Esophagus squamous epithelium (tissue), 4 donors: Measurements from ENCODE around the gene PDXDC1.

Source experiments
- POLR2A ChIP-seq, 4 donors: fragments of 450-650 bp; IDR thresholded peaks; one replicate each; pipeline ENCODE4 v1.6.1; 2017; ENCODE audit warnings: antibody characterized with exemption in 4 of 4, mild to moderate bottlenecking in 4 of 4, moderate library complexity in 3 of 4
- TF ChIP-seq, protein P1 (sequence below), 6 experiments: fragments of 450-650 bp in 4 of 6; fragments of 200-600 bp in 2 of 6; sonication (generic) in 2 of 6; IDR thresholded peaks; one replicate each; pipeline ENCODE4 v1.5.1; 2016 to 2019; ENCODE audit warnings: antibody characterized with exemption in 6 of 6, mild to moderate bottlenecking in 4 of 6, moderate library complexity in 4 of 6

DNA sequence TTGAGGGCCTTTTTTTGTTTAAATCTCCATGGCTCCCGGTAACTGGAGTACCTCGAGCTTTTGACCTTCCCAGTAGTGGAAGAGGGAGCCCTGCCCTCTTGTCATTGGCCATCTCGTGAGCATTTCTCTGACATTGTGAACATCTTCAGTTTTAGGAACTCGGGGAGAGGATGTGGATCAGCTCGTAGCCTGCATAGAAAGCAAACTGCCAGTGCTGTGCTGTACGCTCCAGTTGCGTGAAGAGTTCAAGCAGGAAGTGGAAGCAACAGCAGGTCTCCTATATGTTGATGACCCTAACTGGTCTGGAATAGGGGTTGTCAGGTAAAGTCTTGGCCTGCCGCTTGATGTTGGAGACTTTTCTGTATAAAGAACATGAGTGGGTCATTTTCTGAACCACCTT, 56.8 kb downstream of the PDXDC1 start:
- TF ChIP-seq POLR2A (IDR thresholded peaks at IDR 0.05), result no peak
- TF ChIP-seq, protein P1, sequence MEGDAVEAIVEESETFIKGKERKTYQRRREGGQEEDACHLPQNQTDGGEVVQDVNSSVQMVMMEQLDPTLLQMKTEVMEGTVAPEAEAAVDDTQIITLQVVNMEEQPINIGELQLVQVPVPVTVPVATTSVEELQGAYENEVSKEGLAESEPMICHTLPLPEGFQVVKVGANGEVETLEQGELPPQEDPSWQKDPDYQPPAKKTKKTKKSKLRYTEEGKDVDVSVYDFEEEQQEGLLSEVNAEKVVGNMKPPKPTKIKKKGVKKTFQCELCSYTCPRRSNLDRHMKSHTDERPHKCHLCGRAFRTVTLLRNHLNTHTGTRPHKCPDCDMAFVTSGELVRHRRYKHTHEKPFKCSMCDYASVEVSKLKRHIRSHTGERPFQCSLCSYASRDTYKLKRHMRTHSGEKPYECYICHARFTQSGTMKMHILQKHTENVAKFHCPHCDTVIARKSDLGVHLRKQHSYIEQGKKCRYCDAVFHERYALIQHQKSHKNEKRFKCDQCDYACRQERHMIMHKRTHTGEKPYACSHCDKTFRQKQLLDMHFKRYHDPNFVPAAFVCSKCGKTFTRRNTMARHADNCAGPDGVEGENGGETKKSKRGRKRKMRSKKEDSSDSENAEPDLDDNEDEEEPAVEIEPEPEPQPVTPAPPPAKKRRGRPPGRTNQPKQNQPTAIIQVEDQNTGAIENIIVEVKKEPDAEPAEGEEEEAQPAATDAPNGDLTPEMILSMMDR (IDR thresholded peaks at IDR 0.05), result no peak
